MG63 (cell line): ENCODE results near the gene MRPS33. TPM values are rescaled to one million over a fixed set of nuclear protein-coding genes. Genes with fewer than 3 reads are reported as not detected.
"Not testable (repeated sequence)": the region's sequence is repeated elsewhere in the genome, so short reads cannot be mapped to it uniquely, and the experiment has no call there.

Experiments
- DNase-seq: peaks from one replicate; pipeline ENCODE4 v3.0.0-alpha.2; 2020
- H3K27me3 ChIP-seq: fragments of 250-450 bp; sonication (Bioruptor Pico); 2 replicates; pipeline ENCODE4 v1.5.1; 2020; ENCODE audit warnings: mild to moderate bottlenecking, moderate library complexity
- H3K36me3 ChIP-seq: fragments of 250-450 bp; sonication (Bioruptor Pico); 2 replicates; pipeline ENCODE4 v1.5.1; 2020; ENCODE audit warnings: mild to moderate bottlenecking, moderate library complexity
- H3K4me3 ChIP-seq: fragments of 250-450 bp; sonication (Bioruptor Pico); 2 replicates; pipeline ENCODE4 v1.5.1; 2020; ENCODE audit warnings: mild to moderate bottlenecking, moderate library complexity
- H3K9me3 ChIP-seq: fragments of 250-450 bp; sonication (Bioruptor Pico); 2 replicates; pipeline ENCODE4 v1.5.1; 2020; ENCODE audit warnings: mild to moderate bottlenecking, moderate library complexity
- total RNA-seq: library from RNA; depleted of rRNA; stranded (reverse); fragments of >200 nt; shearing (Covaris generic); gene quantifications from 2 replicates; pipeline ENCODE4 v1.2.3, GENCODE V29; 2014; ENCODE audit warnings: low replicate concordance; rRNA removed

The MRPS33 gene
- total RNA-seq, 1 experiment from 2014 or later: 49.7 TPM

- no peak for DNase-seq
- no peaks in the 10 kb centered on the region for H3K9me3 ChIP-seq
- no peak overlapping the region for H3K4me3 ChIP-seq
- no peaks in the 10 kb centered on the region for H3K36me3 ChIP-seq
- H3K27me3 ChIP-seq: no peaks in the 10 kb centered on the region
These were observed 37.0 kb downstream of the MRPS33 start for GRCh38 chr7:140977741-140978140.

- Histone ChIP-seq H3K9me3 (no peaks in the 10 kb centered on the region), H3K27me3 (no peaks in the 10 kb centered on the region), H3K4me3 (no peak overlapping the region), H3K36me3 (no peaks in the 10 kb centered on the region)
- DNase-seq: no peak
These were observed 41.6 kb downstream of the MRPS33 start for GRCh38 chr7:140972876-140973829.

- DNase-seq: no peak
- no peaks in the 10 kb centered on the region for H3K36me3 ChIP-seq
- no peaks in the 10 kb centered on the region for H3K27me3 ChIP-seq
- H3K4me3 ChIP-seq: no peak overlapping the region
- no peaks in the 10 kb centered on the region for H3K9me3 ChIP-seq
These were observed 42.4 kb downstream of the MRPS33 start for GRCh38 chr7:140972344-140972743.

GRCh38 chr7:140967438-140967837, 47.3 kb downstream of the MRPS33 start:
- Histone ChIP-seq H3K9me3 (no peaks in the 10 kb centered on the region), H3K4me3 (no peak overlapping the region), H3K27me3 (no peaks in the 10 kb centered on the region), H3K36me3 (no peaks in the 10 kb centered on the region)
- DNase-seq: no peak

- DNase-seq: no peak
- Histone ChIP-seq H3K36me3 (no peaks in the 10 kb centered on the region), H3K4me3 (no peak overlapping the region), H3K27me3 (no peaks in the 10 kb centered on the region), H3K9me3 (no peaks in the 10 kb centered on the region)
These were observed 48.1 kb downstream of the MRPS33 start for GRCh38 chr7:140966561-140967233.

- DNase-seq: no peak
- no peaks in the 10 kb centered on the region for H3K36me3 ChIP-seq
- H3K4me3 ChIP-seq: no peak overlapping the region
- no peaks in the 10 kb centered on the region for H3K9me3 ChIP-seq
- H3K27me3 ChIP-seq: no peaks in the 10 kb centered on the region
These were observed 53.6 kb downstream of the MRPS33 start for GRCh38 chr7:140961117-140961516.

- not testable (repeated sequence) for DNase-seq, H3K4me3 ChIP-seq, H3K9me3 ChIP-seq, H3K36me3 ChIP-seq, H3K27me3 ChIP-seq
These were observed 57.8 kb downstream of the MRPS33 start for GRCh38 chr7:140956997-140957396.

Other genes with a start within 250 kb of the MRPS33 start
- 4.2 TPM in 2 replicates for gene BRAF, start 90.0 kb downstream of the MRPS33 start, total RNA-seq
- 0.10 TPM in 1 of 2 replicates, not detected in the other for gene TMEM178B, start 59.1 kb upstream of the MRPS33 start, total RNA-seq